ENCODE measurements around the gene OXLD1. TPM values are rescaled to one million over a fixed set of nuclear protein-coding genes. Genes with fewer than 3 reads are reported as not detected.

The OXLD1 gene
- total and polyA plus RNA-seq, 10 of the 15 experiments (the other 5 are each of a cell fraction or from before 2014, with no cell fraction given), result 4.6 to 89.5 (median 39.8) TPM

GRCh38 chr17:81700353-81701287, 34.2 kb upstream of the OXLD1 start:
- H3K9me3 ChIP-seq (replicated peaks; ENCODE audit: control insufficient read depth, insufficient read depth, low read length), result no peaks in the 10 kb centered on the region
- no peak overlapping the region for H3K9ac ChIP-seq (ENCODE audit: control insufficient read depth, insufficient read depth, low read length)
- ATAC-seq, result no peak
- DNase-seq (ENCODE audit: low read depth, low spot score), result no peak
- H3K36me3 ChIP-seq (ENCODE audit: control insufficient read depth in 2 of 2, insufficient read depth in 2 of 2, low read length in 1 of 2), result peaks cover 20 to 26% of the 10 kb centered on the region in 2 experiments; a peak in 3 of 4 replicates
- H3K27me3 ChIP-seq (replicated peaks in 1 of 2; ENCODE audit: control insufficient read depth in 2 of 2, insufficient read depth in 2 of 2, low read length in 1 of 2), result no peaks in the 10 kb centered on the region
- 0 out of 2 replicates have a peak, but pooled peaks cover 3% of the 10 kb centered on the region for H4K20me1 ChIP-seq (ENCODE audit: control insufficient read depth, insufficient read depth)
- intact Hi-C loops (cut with micrococcal nuclease; ENCODE audit: unreplicated experiment) (no loop called here), in situ Hi-C loops (cut with MboI) (no loop called here)
- WGBS (ENCODE audit: insufficient coverage, insufficient replicate concordance, low lambda C conversion rate, missing lambda C conversion rate), result 86% methylated on average over 23 of the region's 25 CpGs
- H3K4me1 ChIP-seq (ENCODE audit: control insufficient read depth, insufficient read depth, low read length), result peaks cover 8% of the 10 kb centered on the region
- peaks cover 42% of the 10 kb centered on the region for H3K79me2 ChIP-seq (ENCODE audit: control insufficient read depth, insufficient read depth, low read length)
- no peak overlapping the region for H3K4me3 ChIP-seq
- no peak overlapping the region for H3K27ac ChIP-seq (ENCODE audit: control insufficient read depth, insufficient read depth)
- H2AFZ ChIP-seq (ENCODE audit: control insufficient read depth, low read depth, low read length), result no peak overlapping the region
- FAIRE-seq, result no peak
- TF ChIP-seq USF1 (IDR thresholded peaks at IDR 0.05; ENCODE audit: borderline replicate concordance, extremely low read length, insufficient read depth, low read depth, low read length) (no peak), IRF5 (IDR thresholded peaks at IDR 0.05; ENCODE audit: borderline replicate concordance) (no peak), YBX1 (IDR thresholded peaks at IDR 0.05) (no peak), TARDBP (IDR thresholded peaks at IDR 0.05; ENCODE audit: borderline replicate concordance) (no peak), POLR2A (IDR thresholded peaks at IDR 0.05; ENCODE audit: low read depth, low read length) (peak; percentile 41; the same call in 1 of the 2 replicates), CREB1 (IDR thresholded peaks at IDR 0.05; ENCODE audit: low read depth) (no peak), EGR1 (IDR thresholded peaks at IDR 0.05; ENCODE audit: borderline replicate concordance in 1 of 2, low read depth in 2 of 2, low read length in 2 of 2) (no peak), WRNIP1 (IDR thresholded peaks at IDR 0.05; ENCODE audit: borderline replicate concordance, low read depth, low read length) (no peak), TCF3 (IDR thresholded peaks at IDR 0.05; ENCODE audit: borderline replicate concordance, insufficient read depth, low read depth, low read length) (no peak), HCFC1 (IDR thresholded peaks at IDR 0.05; ENCODE audit: low read length) (no peak), POLR2AphosphoS5 (IDR thresholded peaks at IDR 0.05; ENCODE audit: low read length) (0 out of 2 replicates have a peak, but pooled peaks have one; percentile 1), ASH2L (IDR thresholded peaks at IDR 0.05; ENCODE audit: borderline replicate concordance, low read depth) (no peak), NR2F1 (conservative IDR thresholded peaks at IDR 0.05) (no peak), RBBP5 (conservative IDR thresholded peaks at IDR 0.05) (no peak), MYC (IDR thresholded peaks at IDR 0.05; ENCODE audit: insufficient read depth, insufficient read length, insufficient replicate concordance, low read length, severe bottlenecking) (no peak)
- ChIA-PET POLR2A (interaction anchor here (0.8 kb wide), 1 partner anchor 230 kb away, joined by 3 read pairs; no protein-coding TSS in a partner anchor), RAD21 (ENCODE audit: unreplicated experiment) (interaction anchor here (1.4 kb wide), 1 partner anchor 32 kb away, joined by 5 read pairs; no protein-coding TSS in a partner anchor), SMC1A (ENCODE audit: uncharacterized antibody, unreplicated experiment) (no interaction called here), CTCF (interaction anchor here (1.2 to 1.4 kb wide), 2 partner anchors 11 to 35 kb away, joined by 3 read pairs; no protein-coding TSS in a partner anchor)
- no TSS peak for BruUV-seq (replicated peaks)
- H3K4me2 ChIP-seq (ENCODE audit: control insufficient read depth, insufficient read depth), result peak overlapping the region; percentile 91

Data from GM12878 (cell line).